Measurements from ENCODE around the gene ETNK2. TPM values are rescaled to one million over a fixed set of nuclear protein-coding genes. Genes with fewer than 3 reads are reported as not detected.

ETNK2 gene
- total RNA-seq, 4 donors from 2014 or later, result 0.66 to 3.1 (median 2.3) TPM

- DNase-seq, result no peak
- no peak for ATAC-seq
- intact Hi-C loops (cut with DNase I; ENCODE audit: low total_unique reads) (no loop called here), in situ Hi-C loops (cut with MboI; ENCODE audit: low sequenced_read_pairs in 4 of 4) (no loop called here)
- H3K9me3 ChIP-seq, result no peaks in the 10 kb centered on the region
- no peak overlapping the region for H3K4me3 ChIP-seq
- H3K36me3 ChIP-seq, result no peaks in the 10 kb centered on the region
- H3K27ac ChIP-seq, result no peak overlapping the region
- H3K27me3 ChIP-seq, result peaks cover 0 to 3% (median 2%) of the 10 kb centered on the region in 3 donors
- TF ChIP-seq POLR2A (IDR thresholded peaks at IDR 0.05) (no peak), CTCF (IDR thresholded peaks at IDR 0.05 in 4 of 5, conservative IDR thresholded peaks at IDR 0.05 in 1 of 5) (no peak)
- H3K4me1 ChIP-seq, result no peaks in the 10 kb centered on the region
Measured at GRCh38 chr1:204178487-204179281, 26.8 kb upstream of the ETNK2 start.

DNA sequence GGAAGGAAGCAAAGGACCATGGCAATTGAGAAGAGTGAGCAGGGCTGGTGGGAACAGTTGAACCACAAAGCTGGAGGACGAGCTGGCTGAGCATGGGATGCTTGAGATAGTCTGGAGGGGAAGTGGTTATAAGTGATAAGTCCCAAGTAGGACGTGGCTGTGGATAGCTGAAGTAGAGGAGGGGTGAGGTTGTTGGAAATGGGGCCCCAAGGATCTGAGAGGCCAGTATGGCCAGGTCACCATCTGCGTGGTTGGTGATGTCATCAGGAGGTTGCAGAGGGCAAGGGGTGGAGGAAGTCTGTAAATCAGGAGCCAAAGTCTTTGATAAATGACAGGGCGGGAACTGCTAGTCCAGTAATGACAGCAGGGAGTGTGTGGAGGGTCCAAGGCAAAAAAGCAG, 25.3 kb upstream of the ETNK2 start:
- no peak for TF ChIP-seq POLR2A (IDR thresholded peaks at IDR 0.05)
- Histone ChIP-seq H3K27ac (no peak overlapping the region), H3K9me3 (no peaks in the 10 kb centered on the region), H3K27me3 (peaks cover 0 to 3% (median 3%) of the 10 kb centered on the region in 3 donors), H3K36me3 (no peaks in the 10 kb centered on the region), H3K4me1 (no peaks in the 10 kb centered on the region), H3K4me3 (no peak overlapping the region)
- intact Hi-C loops (cut with DNase I; ENCODE audit: low total_unique reads) (no loop called here), in situ Hi-C loops (cut with MboI; ENCODE audit: low sequenced_read_pairs in 4 of 4) (no loop called here)
- ATAC-seq (no peak), DNase-seq (no peak)

DNA sequence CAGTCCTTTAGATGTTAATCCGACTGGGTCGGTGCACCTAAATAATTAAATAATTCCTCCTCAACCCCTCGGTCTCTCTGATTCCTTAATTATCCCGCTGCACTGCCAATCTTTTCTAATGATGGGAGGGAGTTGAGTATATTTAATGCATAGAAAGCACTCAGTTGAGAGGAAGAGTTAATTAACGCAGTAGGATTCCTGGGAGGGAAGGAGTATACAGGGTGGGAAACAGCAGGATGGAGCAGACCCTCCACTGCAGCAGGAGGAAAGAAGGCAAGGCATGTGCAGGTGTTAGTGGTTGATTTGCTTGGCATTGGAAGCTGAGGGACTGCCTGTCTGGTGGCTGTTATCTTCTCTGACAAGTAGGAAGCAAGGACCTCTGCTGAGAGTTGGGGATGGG, 24.2 kb upstream of the ETNK2 start:
- TF ChIP-seq CTCF (IDR thresholded peaks at IDR 0.05 in 4 of 5, conservative IDR thresholded peaks at IDR 0.05 in 1 of 5) (no peak), POLR2A (IDR thresholded peaks at IDR 0.05) (no peak)
- ATAC-seq (no peak), DNase-seq (no peak)
- intact Hi-C loops (cut with DNase I; ENCODE audit: low total_unique reads), result no loop called here
- Histone ChIP-seq H3K27me3 (peaks cover 0 to 3% (median 3%) of the 10 kb centered on the region in 3 donors), H3K27ac (no peak overlapping the region), H3K4me1 (no peaks in the 10 kb centered on the region), H3K36me3 (no peaks in the 10 kb centered on the region), H3K4me3 (no peak overlapping the region), H3K9me3 (no peaks in the 10 kb centered on the region)
- in situ Hi-C loops (cut with MboI; ENCODE audit: low sequenced_read_pairs in 4 of 4), result no loop called here

GRCh38 chr1:204174958-204175357, 23.1 kb upstream of the ETNK2 start:
- ATAC-seq, result no peak
- H3K4me1 ChIP-seq, result no peaks in the 10 kb centered on the region
- no peak overlapping the region for H3K27ac ChIP-seq
- no peaks in the 10 kb centered on the region for H3K9me3 ChIP-seq
- no peak overlapping the region for H3K4me3 ChIP-seq
- H3K27me3 ChIP-seq, result peaks cover 0 to 3% (median 3%) of the 10 kb centered on the region in 3 donors
- TF ChIP-seq CTCF (IDR thresholded peaks at IDR 0.05 in 4 of 5, conservative IDR thresholded peaks at IDR 0.05 in 1 of 5) (no peak), POLR2A (IDR thresholded peaks at IDR 0.05) (no peak)
- H3K36me3 ChIP-seq, result no peaks in the 10 kb centered on the region
- intact Hi-C loops (cut with DNase I; ENCODE audit: low total_unique reads), result loop anchor here (5.0 kb wide), 1 partner anchor 612 kb away; no protein-coding TSS in a partner anchor
- in situ Hi-C loops (cut with MboI; ENCODE audit: low sequenced_read_pairs in 4 of 4), result loop anchor here in 1 of 4 donors (25.0 kb wide), 1 partner anchor 337 kb away; the partner anchor contains the start of gene MDM4
- DNase-seq, result no peak

DNA sequence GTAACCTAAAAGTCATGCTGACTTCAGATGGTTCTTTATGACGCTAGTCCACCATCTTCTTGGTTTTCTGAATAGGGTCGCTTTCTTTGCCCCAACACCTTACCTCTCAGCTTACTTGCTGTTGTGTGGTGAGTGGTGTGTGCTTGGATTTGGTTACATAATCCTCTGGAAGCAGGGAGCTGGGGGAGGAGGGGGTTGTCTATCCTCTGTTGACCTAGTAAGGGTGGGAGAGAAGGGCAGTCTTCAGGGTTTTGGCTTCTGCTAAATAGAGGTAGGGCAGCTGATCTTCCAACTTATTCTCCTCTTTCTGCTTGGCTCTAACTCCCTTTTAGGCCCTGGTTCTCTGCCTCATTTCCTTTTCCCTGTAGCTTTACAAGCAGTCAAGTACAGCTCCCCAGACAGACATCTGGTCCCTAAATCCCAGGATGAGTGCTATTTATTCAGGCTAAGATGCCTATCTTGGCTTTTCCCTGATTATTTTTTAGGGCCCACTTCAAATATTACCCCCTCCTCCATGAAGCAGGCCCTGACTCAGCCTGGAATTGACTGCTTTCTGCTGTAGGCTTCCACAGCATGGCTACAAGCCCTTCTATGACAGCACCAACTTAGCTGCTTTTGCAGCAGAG, 20.7 kb upstream of the ETNK2 start:
- intact Hi-C loops (cut with DNase I; ENCODE audit: low total_unique reads) (loop anchor here (5.0 kb wide), 1 partner anchor 615 kb away; no protein-coding TSS in a partner anchor), in situ Hi-C loops (cut with MboI; ENCODE audit: low sequenced_read_pairs in 4 of 4) (loop anchor here in 1 of 4 donors (25.0 kb wide), 1 partner anchor 340 kb away; the partner anchor contains the start of gene MDM4)
- no peaks in the 10 kb centered on the region for H3K9me3 ChIP-seq
- H3K27me3 ChIP-seq, result peaks cover 0 to 3% (median 3%) of the 10 kb centered on the region in 3 donors
- TF ChIP-seq CTCF (IDR thresholded peaks at IDR 0.05 in 4 of 5, conservative IDR thresholded peaks at IDR 0.05 in 1 of 5) (no peak), POLR2A (IDR thresholded peaks at IDR 0.05) (no peak)
- DNase-seq (no peak), ATAC-seq (no peak)
- H3K4me1 ChIP-seq, result no peaks in the 10 kb centered on the region
- H3K27ac ChIP-seq, result no peak overlapping the region
- H3K36me3 ChIP-seq, result no peaks in the 10 kb centered on the region
- no peak overlapping the region for H3K4me3 ChIP-seq
